Activated effector memory CD4-positive, alpha-beta T cell treated with anti-CD3 and anti-CD28 coated beads, Interleukin-2, amount 50 U/mL, for 16 hours (primary cell): ENCODE data around the gene B3GAT1.

ENCODE experiments used
- DNase-seq: peaks from one replicate; pipeline ENCODE4 v3.0.0-alpha.2; 2020

The B3GAT1 gene

GRCh38 chr11:134390706-134391569 lies 21.1 kb downstream of the B3GAT1 start:
- DNase-seq: no peak

- DNase-seq: no peak
Measured at GRCh38 chr11:134389464-134390180, 22.4 kb downstream of the B3GAT1 start.

- no peak for DNase-seq
Measured at GRCh38 chr11:134388590-134388989, 23.5 kb downstream of the B3GAT1 start.

GRCh38 chr11:134387501-134387900 lies 24.5 kb downstream of the B3GAT1 start:
- DNase-seq: no peak

- no peak for DNase-seq
Measured at GRCh38 chr11:134386945-134387344, 25.1 kb downstream of the B3GAT1 start.

- no peak for DNase-seq
Measured at GRCh38 chr11:134385774-134386565, 26.1 kb downstream of the B3GAT1 start.

GRCh38 chr11:134385171-134385570 lies 26.9 kb downstream of the B3GAT1 start:
- DNase-seq: no peak

- DNase-seq: no peak
Measured at GRCh38 chr11:134384406-134384805, 27.6 kb downstream of the B3GAT1 start.

- no peak for DNase-seq
Measured at GRCh38 chr11:134383576-134384221, 28.3 kb downstream of the B3GAT1 start.

GRCh38 chr11:134382830-134383229 lies 29.2 kb downstream of the B3GAT1 start:
- DNase-seq: no peak

- DNase-seq: no peak
Measured at GRCh38 chr11:134382257-134382656, 29.8 kb downstream of the B3GAT1 start.

- DNase-seq: no peak
Measured at GRCh38 chr11:134380785-134381184, 31.3 kb downstream of the B3GAT1 start.

GRCh38 chr11:134380229-134380628 lies 31.8 kb downstream of the B3GAT1 start:
- no peak for DNase-seq

- no peak for DNase-seq
Measured at GRCh38 chr11:134379241-134379640, 32.8 kb downstream of the B3GAT1 start.

GRCh38 chr11:134377876-134378275 lies 34.2 kb downstream of the B3GAT1 start:
- no peak for DNase-seq

GRCh38 chr11:134376150-134376921 lies 35.7 kb downstream of the B3GAT1 start:
- DNase-seq: no peak

GRCh38 chr11:134374891-134375550 lies 37.0 kb downstream of the B3GAT1 start:
- no peak for DNase-seq

GRCh38 chr11:134374171-134374570 lies 37.9 kb downstream of the B3GAT1 start:
- no peak for DNase-seq

- DNase-seq: no peak
Measured at GRCh38 chr11:134373591-134374052, 38.4 kb downstream of the B3GAT1 start.

- no peak for DNase-seq
Measured at GRCh38 chr11:134372961-134373360, 39.1 kb downstream of the B3GAT1 start.

GRCh38 chr11:134372536-134372935 lies 39.5 kb downstream of the B3GAT1 start:
- no peak for DNase-seq
